ENCODE data around the gene TRMT11.

Gene TRMT11

DNA sequence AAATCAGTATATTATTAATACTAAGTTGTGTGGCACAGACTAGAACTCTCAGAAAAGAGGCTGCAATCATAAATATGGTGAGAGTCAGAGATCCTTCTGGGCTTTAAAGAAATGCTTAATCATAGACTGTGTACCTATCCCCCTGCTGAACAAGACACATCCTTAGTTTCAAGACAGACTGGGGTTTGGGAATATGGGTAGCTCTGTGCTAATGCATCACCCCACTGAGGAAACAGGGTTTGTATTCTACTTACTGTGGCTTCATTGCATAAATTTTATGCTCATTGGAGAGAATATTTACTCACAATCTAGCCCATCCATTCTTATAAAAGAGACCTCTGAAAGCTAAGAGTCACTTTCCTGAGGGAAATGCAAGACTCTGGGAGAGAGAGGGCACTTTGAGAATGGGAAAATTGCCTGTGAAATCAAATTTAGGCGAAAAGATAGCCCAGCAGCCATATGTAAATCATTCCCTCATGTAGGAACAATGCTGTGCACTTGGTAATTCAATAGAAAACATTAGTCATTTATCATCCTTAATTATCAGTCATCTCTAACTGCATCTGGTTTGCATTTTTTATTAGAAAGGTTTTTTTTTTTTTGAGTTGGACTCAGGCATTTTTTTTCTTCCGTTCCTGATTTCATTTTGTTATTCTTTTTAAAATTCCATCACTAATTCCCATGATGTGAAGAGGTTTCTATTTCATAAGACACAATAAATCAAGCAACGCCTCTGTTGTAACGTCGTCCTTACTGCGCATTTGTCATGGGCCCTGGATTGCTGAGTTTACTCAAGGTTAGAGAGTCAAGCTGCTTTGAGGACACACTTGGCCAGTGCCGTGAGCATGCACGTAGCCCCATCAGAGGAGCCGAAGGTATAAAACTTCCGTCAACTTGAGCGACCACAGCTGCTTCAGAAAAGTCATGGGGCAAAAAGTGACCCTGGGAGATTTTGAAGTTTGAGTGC is 91.8 kb downstream of the TRMT11 start:
- DNase-seq, result no peak

DNA sequence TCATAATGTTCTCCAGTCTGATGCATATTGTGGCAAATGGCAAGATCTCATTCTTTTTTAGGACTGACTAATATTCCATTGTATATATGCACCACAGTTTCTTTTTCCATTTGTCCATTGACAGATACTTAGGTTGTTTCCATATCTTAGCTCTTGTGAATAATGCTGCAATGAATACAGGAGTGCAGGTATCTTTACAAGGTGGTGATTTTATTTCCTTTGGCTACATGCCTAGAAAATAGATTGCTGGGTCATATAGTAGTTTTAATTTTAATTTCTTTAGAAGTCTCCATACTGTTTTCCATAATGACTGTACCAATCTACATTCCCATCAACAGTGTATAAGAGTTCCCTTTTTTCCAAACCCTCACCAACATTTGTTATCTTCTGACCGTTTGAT is 97.5 kb downstream of the TRMT11 start:
- DNase-seq, result no peak

DNA sequence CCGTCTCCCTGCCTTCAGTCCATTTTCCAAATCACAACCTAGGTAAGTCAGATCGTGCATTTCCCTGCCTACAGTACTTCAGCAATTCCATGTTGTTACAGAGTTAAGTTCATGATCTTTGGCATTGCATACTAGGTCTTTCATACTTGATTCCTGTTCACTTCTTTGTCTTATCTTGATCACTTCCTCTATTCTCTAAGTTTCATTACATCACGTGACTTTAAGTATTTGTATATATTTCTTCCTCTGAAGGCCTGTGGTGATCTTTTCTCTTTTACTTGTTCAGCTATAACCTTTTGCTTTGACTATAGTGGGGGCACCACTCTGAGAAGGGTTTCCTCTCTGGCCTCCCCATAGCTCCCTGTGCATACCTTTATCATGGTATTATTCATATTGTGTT is 100.2 kb downstream of the TRMT11 start:
- no peak for DNase-seq

Data from NCI-H1105 (cell line).